Smooth muscle cell of bladder (primary cell): ENCODE data around the gene MMAA. TPM values are rescaled to one million over a fixed set of nuclear protein-coding genes. Genes with fewer than 3 reads are reported as not detected.

Source experiments
- total RNA-seq: library from RNA; depleted of rRNA; stranded (reverse); fragments of >200 nt; gene quantifications from 2 replicates; pipeline ENCODE4 v1.2.3, GENCODE V29; 2014

MMAA gene
- 2.6 and 5.1 TPM in 2 replicates for total RNA-seq

DNA sequence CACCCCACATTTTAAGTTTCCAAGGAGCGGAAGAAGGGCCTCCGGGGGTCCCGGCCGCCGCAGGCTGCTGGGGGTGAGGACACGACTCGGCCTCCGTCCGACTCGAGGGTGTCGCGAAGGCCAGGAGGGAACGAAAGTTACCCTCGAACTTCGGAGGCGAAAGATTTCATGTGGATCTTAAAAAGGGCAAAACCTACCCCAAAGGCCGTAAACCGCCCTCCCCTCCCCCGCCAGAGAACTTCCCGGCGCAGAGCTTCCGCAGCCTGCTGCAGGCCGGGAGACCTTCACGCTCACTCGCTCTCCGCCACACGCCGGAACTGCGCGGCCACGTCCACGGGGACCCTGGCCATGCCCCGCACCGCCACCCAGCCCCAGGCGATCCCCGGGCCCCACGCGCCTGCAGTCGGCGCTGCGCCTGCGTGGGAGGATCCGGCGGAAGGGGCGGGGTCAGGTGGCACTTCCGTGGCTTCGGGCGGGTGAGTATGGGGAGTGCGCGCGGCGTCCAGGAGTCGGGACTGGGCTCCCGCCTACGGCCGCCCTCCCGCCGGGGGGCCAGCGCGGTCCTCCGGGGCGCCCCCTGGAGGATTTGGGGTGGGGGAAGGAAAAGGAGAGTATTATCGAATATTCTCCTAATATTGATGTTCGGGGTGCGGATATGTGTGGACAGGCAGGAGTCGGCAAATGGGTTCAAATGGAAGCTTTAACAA is at the start of gene MMAA:
Gene MMAA (plus strand): TSS at position 454 of the 707 bp plus-strand sequence. CDS start 19,755 bp downstream, outside the sequence.

DNA sequence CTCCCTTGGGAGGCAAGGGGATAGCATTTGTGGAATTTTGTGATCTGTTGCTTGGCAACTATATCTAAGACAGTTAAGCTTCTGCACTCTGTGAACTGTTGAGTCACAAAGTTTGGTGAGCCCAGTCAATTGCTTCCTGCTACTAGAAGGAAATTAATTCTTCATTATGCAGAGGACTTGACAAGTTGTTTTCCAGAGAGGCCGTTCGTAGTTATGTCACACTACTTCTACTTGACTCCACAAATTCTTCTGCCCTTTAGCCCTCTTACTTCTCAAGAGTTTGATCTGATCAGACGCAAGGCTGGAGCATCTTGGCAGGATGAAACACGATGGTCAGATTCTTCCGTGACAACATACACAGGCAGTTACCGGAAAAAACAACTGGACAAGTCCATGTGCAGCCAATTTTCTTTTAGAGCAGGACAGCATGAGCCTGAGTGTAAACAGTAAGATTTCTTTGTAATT is 60.8 kb downstream of the MMAA start, which contains the start of gene C4orf51:
Gene C4orf51 (plus strand): TSS at position 156 of the 465 bp plus-strand sequence. CDS start 58 bp downstream, at position 214.

Other genes starting within 250 kb of the MMAA start
- 12.5 and 12.7 TPM in 2 replicates for gene SMAD1, start 137.5 kb upstream of the MMAA start, total RNA-seq
- not detected in 2 replicates for gene C4orf51, start 60.8 kb downstream of the MMAA start, total RNA-seq